Spleen (tissue), 11 donors: ENCODE results near the gene FAM241A. TPM values are rescaled to one million over a fixed set of nuclear protein-coding genes. Genes with fewer than 3 reads are reported as not detected.

Source experiments
- DNase-seq: peaks from one replicate; pipeline ENCODE4 v3.0.0-alpha.2; 2020
- H3K27ac ChIP-seq, 8 donors: fragments of 200-600 bp; sonication (generic) in 7 of 8; 1 replicate in 4 of 8; 2 replicates in 4 of 8; pipeline versions ENCODE4 v1.5.0 to v1.8.0; 2016 to 2021; ENCODE audit warnings: inconsistent platforms in 4 of 8, mild to moderate bottlenecking in 4 of 8, moderate library complexity in 1 of 8
- H3K27me3 ChIP-seq, 7 donors: fragments of 200-600 bp; sonication (generic) in 6 of 7; replicated peaks in 1 of 7; 1 replicate in 4 of 7; 2 replicates in 3 of 7; pipeline versions ENCODE4 v1.5.0 to v1.8.0; 2016 to 2021; ENCODE audit warnings: inconsistent platforms in 3 of 7, mild to moderate bottlenecking in 1 of 7
- H3K36me3 ChIP-seq, 6 donors: fragments of 200-600 bp; sonication (generic) in 5 of 6; 1 replicate in 4 of 6; 2 replicates in 2 of 6; pipeline versions ENCODE4 v1.5.0 to v1.8.0; 2016 to 2021; ENCODE audit warnings: inconsistent platforms in 2 of 6
- H3K4me1 ChIP-seq, 6 donors: fragments of 200-600 bp; sonication (generic) in 5 of 6; 1 replicate in 3 of 6; 2 replicates in 3 of 6; pipeline versions ENCODE4 v1.5.0 to v1.8.0; 2016 to 2021; ENCODE audit warnings: inconsistent platforms in 3 of 6
- H3K4me3 ChIP-seq, 8 donors: fragments of 200-600 bp; sonication (generic) in 7 of 8; 1 replicate in 4 of 8; 2 replicates in 4 of 8; pipeline versions ENCODE4 v1.5.0 to v1.8.0; 2016 to 2021; ENCODE audit warnings: inconsistent platforms in 4 of 8, mild to moderate bottlenecking in 4 of 8, moderate library complexity in 2 of 8
- H3K9me3 ChIP-seq, 8 donors: fragments of 200-600 bp; sonication (generic) in 7 of 8; 1 replicate in 4 of 8; 2 replicates in 4 of 8; pipeline versions ENCODE4 v1.5.0 to v1.8.0; 2016 to 2021; ENCODE audit warnings: inconsistent platforms in 4 of 8
- CTCF ChIP-seq, 11 experiments: fragments of 200-600 bp in 7 of 11; fragments of 450-650 bp in 4 of 11; sonication (generic) in 4 of 11; IDR thresholded peaks in 8 of 11; conservative IDR thresholded peaks in 3 of 11; 1 replicate in 7 of 11; 2 replicates in 4 of 11; pipeline versions ENCODE4 v1.4.0 to v1.8.0; 2016 to 2021; ENCODE audit warnings: antibody characterized with exemption in 11 of 11, inconsistent platforms in 4 of 11, mild to moderate bottlenecking in 1 of 11
- POLR2A ChIP-seq, 3 donors: fragments of 450-650 bp; IDR thresholded peaks; one replicate each; pipeline ENCODE4 v1.5.1; 2017; ENCODE audit warnings: antibody characterized with exemption in 3 of 3, mild to moderate bottlenecking in 1 of 3
- POLR2AphosphoS5 ChIP-seq, 3 donors: sonication (generic); formaldehyde crosslinking; IDR thresholded peaks; one replicate each; pipeline ENCODE4 v1.5.1; 2017; ENCODE audit warnings: antibody characterized with exemption in 3 of 3
- WGBS, 5 donors: extraction: QIAGEN DNeasy Blood & Tissue Kit in 3 of 5; methylation state at CpG; one replicate each; pipeline versions ENCODE4 v1.1.5 to v1.1.7; 2013 to 2018; 5-methylcytosine and 5-hydroxymethylcytosine counted together
- intact Hi-C: fragments of 100-400 bp; cut with DNase I; formaldehyde crosslinking; loops from one replicate; pipeline ENCODE4 v1.15.0; 2023; ENCODE audit warnings: low total_unique reads
- polyA plus RNA-seq, 3 donors: library from polyadenylated mRNA; stranded (reverse); fragments of 200-250 nt; gene quantifications; one replicate each; pipeline ENCODE4 v1.2.1, GENCODE V29; 2013
- total RNA-seq, 7 donors: library from RNA; depleted of rRNA in 3 of 7; stranded (reverse); fragments of >200 nt in 3 of 7; fragmentation: NEBNext Ultra II Directional in 4 of 7; extraction: Animal tissue kit (Norgen Biotek cat#: 25700) in 4 of 7; gene quantifications; one replicate each; pipeline versions ENCODE4 v1.1.0 to v1.2.1, GENCODE V29; 2016 to 2021
- donor health status: healthy with polysubstance abuse.
- donor health status: DM: no; HTN: no; CAD: no; lungs with moderate emphysema.
- donor health status: DM: no; HTN: no; CAD: no.
- donor health status: Bipolar disorder and iron deficiency.
- donor health status: healthy.
- donor health status: DM: no; HTN: no; CAD: no.
- donor health status: DM: yes; HTN: yes; CAD: no.

FAM241A gene
- total and polyA plus RNA-seq, 10 donors = 1.7 to 6.0 (median 3.3) TPM

- intact Hi-C loops = no loop called here
- 83 to 95% (median 85%) methylated on average over 1 of the region's 1 CpG for whole genome bisulfite sequencing, 5 donors
Measured at GRCh38 chr4:112210777-112211176, 65.5 kb downstream of the FAM241A start.

GRCh38 chr4:112213091-112213490 is 67.8 kb downstream of the FAM241A start:
- no peaks in the 10 kb centered on the region for H3K9me3 ChIP-seq
- no peaks in the 10 kb centered on the region for H3K27me3 ChIP-seq
- peaks cover 0 to 10% (median 0%) of the 10 kb centered on the region in 6 donors for H3K4me1 ChIP-seq
- no peak for DNase-seq
- H3K36me3 ChIP-seq = no peaks in the 10 kb centered on the region
- H3K27ac ChIP-seq = peak overlapping the region in 2 of 8 donors; percentile 13 to 50
- intact Hi-C loops = no loop called here
- WGBS, 5 donors = 72 to 89% (median 79%) methylated on average over 2 of the region's 2 CpGs
- H3K4me3 ChIP-seq = no peak overlapping the region
- TF ChIP-seq POLR2A (IDR thresholded peaks at IDR 0.05) = no peak
- TF ChIP-seq POLR2AphosphoS5 (IDR thresholded peaks at IDR 0.05) = no peak
- TF ChIP-seq CTCF (IDR thresholded peaks at IDR 0.05 in 8 of 11, conservative IDR thresholded peaks at IDR 0.05 in 3 of 11) = no peak

More at GRCh38 chr4:112210777-112211176, 65.5 kb downstream of the FAM241A start:
- no peaks in the 10 kb centered on the region for H3K9me3 ChIP-seq
- no peak for DNase-seq
- no peak overlapping the region for H3K27ac ChIP-seq
- TF ChIP-seq POLR2A (IDR thresholded peaks at IDR 0.05) (no peak), POLR2AphosphoS5 (IDR thresholded peaks at IDR 0.05) (no peak), CTCF (IDR thresholded peaks at IDR 0.05 in 8 of 11, conservative IDR thresholded peaks at IDR 0.05 in 3 of 11) (no peak)
- H3K4me3 ChIP-seq = no peak overlapping the region
- H3K27me3 ChIP-seq = no peaks in the 10 kb centered on the region
- H3K36me3 ChIP-seq = no peaks in the 10 kb centered on the region
- H3K4me1 ChIP-seq = peaks cover 0 to 10% (median 0%) of the 10 kb centered on the region in 6 donors

- Histone ChIP-seq H3K9me3 (no peaks in the 10 kb centered on the region), H3K36me3 (no peaks in the 10 kb centered on the region), H3K4me3 (no peak overlapping the region), H3K4me1 (peaks cover 0 to 10% (median 0%) of the 10 kb centered on the region in 6 donors), H3K27ac (peak overlapping the region in 2 of 8 donors; percentile 13 to 50), H3K27me3 (no peaks in the 10 kb centered on the region)
- 60 to 83% (median 65%) methylated on average over 3 of the region's 3 CpGs for WGBS, 5 donors
- no peak for TF ChIP-seq POLR2AphosphoS5 (IDR thresholded peaks at IDR 0.05)
- no peak for TF ChIP-seq CTCF (IDR thresholded peaks at IDR 0.05 in 8 of 11, conservative IDR thresholded peaks at IDR 0.05 in 3 of 11)
- no peak for TF ChIP-seq POLR2A (IDR thresholded peaks at IDR 0.05)
- no peak for DNase-seq
- intact Hi-C loops = no loop called here
Measured at GRCh38 chr4:112213856-112214255, 68.6 kb downstream of the FAM241A start.

- H3K4me3 ChIP-seq = no peak overlapping the region
- no peaks in the 10 kb centered on the region for H3K36me3 ChIP-seq
- no peaks in the 10 kb centered on the region for H3K27me3 ChIP-seq
- DNase-seq = no peak
- peak overlapping the region in 2 of 8 donors; percentile 13 to 50 for H3K27ac ChIP-seq
- TF ChIP-seq CTCF (IDR thresholded peaks at IDR 0.05 in 8 of 11, conservative IDR thresholded peaks at IDR 0.05 in 3 of 11) (peak in 9 of 11 experiments; percentile 18 to 62 (median 53)), POLR2AphosphoS5 (IDR thresholded peaks at IDR 0.05) (no peak)
- no peaks in the 10 kb centered on the region for H3K9me3 ChIP-seq
- peaks cover 0 to 10% (median 0%) of the 10 kb centered on the region in 6 donors for H3K4me1 ChIP-seq
- intact Hi-C loops = no loop called here
Measured at GRCh38 chr4:112214390-112215264, 69.4 kb downstream of the FAM241A start.
